GM23338 (cell line): ENCODE results near the gene SYNPO. TPM values are rescaled to one million over a fixed set of nuclear protein-coding genes. Genes with fewer than 3 reads are reported as not detected.

Experiments
- ATAC-seq: fragments of 200-7000 bp; cut with Tn5 transposase; 3 replicates; pipeline ENCODE4 v1.9.1; 2020
- DNase-seq: peaks from one replicate; pipeline ENCODE4 v3.0.0-alpha.2; 2015; ENCODE audit warnings: low spot score
- H2AFZ ChIP-seq: fragments of 200-600 bp; sonication (generic); 2 replicates; pipeline ENCODE4 v1.8.0; 2016; ENCODE audit warnings: antibody characterized with exemption, mild to moderate bottlenecking, moderate library complexity
- H3F3A ChIP-seq: fragments of 200-600 bp; sonication (generic); replicated peaks from 2 replicates; pipeline ENCODE4 v1.8.0; 2017; ENCODE audit warnings: antibody characterized with exemption, mixed run types, low read depth
- H3K27ac ChIP-seq: fragments of 200-600 bp; sonication (generic); 2 replicates; pipeline ENCODE4 v1.6.1; 2016; ENCODE audit warnings: low read depth
- H3K27me3 ChIP-seq: fragments of 200-600 bp; sonication (generic); 2 replicates; pipeline ENCODE4 v1.8.0; 2016; ENCODE audit warnings: mild to moderate bottlenecking, mixed run types, moderate library complexity; ENCODE audit not compliant: insufficient read depth
- H3K36me3 ChIP-seq: fragments of 200-600 bp; sonication (generic); 2 replicates; pipeline ENCODE4 v1.8.0; 2016; ENCODE audit warnings: mild to moderate bottlenecking; ENCODE audit not compliant: insufficient read depth
- H3K4me1 ChIP-seq: fragments of 200-600 bp; sonication (generic); 2 replicates; pipeline ENCODE4 v1.8.0; 2016; ENCODE audit warnings: mild to moderate bottlenecking, moderate library complexity; ENCODE audit not compliant: insufficient read depth
- H3K4me2 ChIP-seq: fragments of 200-600 bp; sonication (generic); 2 replicates; pipeline ENCODE4 v1.7.1; 2017; ENCODE audit warnings: mixed run types
- H3K4me3 ChIP-seq: fragments of 200-600 bp; sonication (generic); 2 replicates; pipeline ENCODE4 v1.6.1; 2016; ENCODE audit warnings: mixed run types
- H3K79me2 ChIP-seq: fragments of 200-600 bp; sonication (generic); replicated peaks from 2 replicates; pipeline ENCODE4 v1.8.0; 2017; ENCODE audit warnings: mild to moderate bottlenecking; ENCODE audit not compliant: insufficient read depth
- H3K9me2 ChIP-seq: fragments of 200-600 bp; sonication (generic); 2 replicates; pipeline ENCODE4 v1.8.0; 2017; ENCODE audit not compliant: insufficient read depth
- H4K20me1 ChIP-seq: fragments of 200-600 bp; sonication (generic); replicated peaks from 2 replicates; pipeline ENCODE4 v1.8.0; 2017; ENCODE audit warnings: mild to moderate bottlenecking; ENCODE audit not compliant: insufficient read depth
- H3K27ac Mint-ChIP-seq: 2 replicates; pipeline ENCODE4 v1.8.0; 2020; ENCODE audit warnings: inconsistent platforms, mild to moderate bottlenecking, moderate library complexity, mixed read lengths
- H3K27me3 Mint-ChIP-seq: 3 replicates; pipeline ENCODE4 v1.8.0; 2022; ENCODE audit warnings: low read depth, mild to moderate bottlenecking, moderate library complexity, mixed read lengths, inconsistent platforms; ENCODE audit not compliant: insufficient read depth, poor library complexity
- H3K36me3 Mint-ChIP-seq: 3 replicates; pipeline ENCODE4 v1.8.0; 2021; ENCODE audit warnings: low read depth, mild to moderate bottlenecking, inconsistent platforms, moderate library complexity, mixed read lengths
- H3K4me1 Mint-ChIP-seq: 3 replicates; pipeline ENCODE4 v1.8.0; 2020; ENCODE audit warnings: mild to moderate bottlenecking, inconsistent platforms, mixed read lengths
- H3K4me3 Mint-ChIP-seq: 3 replicates; pipeline ENCODE4 v1.8.0; 2021; ENCODE audit warnings: moderate library complexity, mild to moderate bottlenecking, inconsistent platforms, mixed read lengths
- H3K9me3 Mint-ChIP-seq: 3 replicates; pipeline ENCODE4 v1.8.0; 2020; ENCODE audit warnings: moderate library complexity, mild to moderate bottlenecking, inconsistent platforms, mixed read lengths
- CREB1 ChIP-seq: fragments of 250-450 bp; sonication (Bioruptor Pico); IDR thresholded peaks from 2 replicates; pipeline ENCODE4 v1.5.0; 2020; ENCODE audit warnings: low read depth, mild to moderate bottlenecking, moderate library complexity
- ETS1 ChIP-seq: IDR thresholded peaks from 2 replicates; pipeline ENCODE4 v1.6.1; 2016; ENCODE audit warnings: antibody characterized with exemption
- EZH2 ChIP-seq: fragments of 200-600 bp; sonication (generic); IDR thresholded peaks from one replicate; pipeline ENCODE4 v1.8.0; 2017; ENCODE audit warnings: antibody characterized with exemption, mild to moderate bottlenecking, low read depth; ENCODE audit not compliant: unreplicated experiment
- EZH2phosphoT487 ChIP-seq: fragments of 200-600 bp; sonication (generic); IDR thresholded peaks from one replicate; pipeline ENCODE4 v1.8.1; 2018; ENCODE audit warnings: antibody characterized with exemption; ENCODE audit not compliant: unreplicated experiment
- JUNB ChIP-seq: IDR thresholded peaks from one replicate; pipeline ENCODE4 v1.6.1; 2016; ENCODE audit warnings: antibody characterized with exemption; ENCODE audit not compliant: unreplicated experiment
- NANOG ChIP-seq: IDR thresholded peaks from 2 replicates; pipeline ENCODE4 v1.6.1; 2016; ENCODE audit warnings: antibody characterized with exemption, borderline replicate concordance
- POLR2AphosphoS5 ChIP-seq: IDR thresholded peaks from 2 replicates; pipeline ENCODE4 v1.6.1; 2016; ENCODE audit warnings: antibody characterized with exemption, low read depth
- REST ChIP-seq: IDR thresholded peaks from one replicate; pipeline ENCODE4 v1.6.1; 2018; ENCODE audit warnings: antibody characterized with exemption; ENCODE audit not compliant: unreplicated experiment
- STAT1 ChIP-seq: IDR thresholded peaks from one replicate; pipeline ENCODE4 v1.6.1; 2016; ENCODE audit warnings: antibody characterized with exemption; ENCODE audit not compliant: unreplicated experiment
- ZNF114 ChIP-seq: fragments of 250-450 bp; sonication (Bioruptor Pico); IDR thresholded peaks from 2 replicates; pipeline ENCODE4 v1.5.0; 2020; ENCODE audit warnings: mild to moderate bottlenecking, moderate library complexity
- ZNF331 ChIP-seq: fragments of 250-450 bp; sonication (Bioruptor Pico); IDR thresholded peaks from 2 replicates; pipeline ENCODE4 v1.5.0; 2020; ENCODE audit warnings: low read depth, mild to moderate bottlenecking, moderate library complexity
- ZNF462 ChIP-seq: fragments of 250-450 bp; sonication (Bioruptor Pico); IDR thresholded peaks from 2 replicates; pipeline ENCODE4 v1.5.0; 2020; ENCODE audit warnings: mild to moderate bottlenecking, moderate library complexity
- polyA plus RNA-seq: library from polyadenylated mRNA; unstranded; fragments of >200 nt; fragmentation: Nextera tagmentation; extraction: Ambion mirVana; gene quantifications from 2 replicates; pipeline ENCODE4 v1.2.1, GENCODE V29; 2016
- total RNA-seq: library from RNA; depleted of rRNA; stranded (reverse); fragments of >200 nt; shearing (Covaris generic); gene quantifications from 2 replicates; pipeline ENCODE4 v1.2.3, GENCODE V29; 2014
- TF ChIP-seq, protein P1 (sequence below), 2 experiments: fragments of 200-600 bp in 1 of 2; sonication (generic) in 1 of 2; conservative IDR thresholded peaks; 2 replicates each; pipeline versions ENCODE4 v1.5.1 to v1.6.1; 2016 to 2017; ENCODE audit warnings: antibody characterized with exemption in 2 of 2, low read depth in 2 of 2, mild to moderate bottlenecking in 2 of 2, moderate library complexity in 1 of 2

Gene SYNPO
- total and polyA plus RNA-seq, 2 experiments from 2014 or later: 0.16 to 1.3 TPM

DNA sequence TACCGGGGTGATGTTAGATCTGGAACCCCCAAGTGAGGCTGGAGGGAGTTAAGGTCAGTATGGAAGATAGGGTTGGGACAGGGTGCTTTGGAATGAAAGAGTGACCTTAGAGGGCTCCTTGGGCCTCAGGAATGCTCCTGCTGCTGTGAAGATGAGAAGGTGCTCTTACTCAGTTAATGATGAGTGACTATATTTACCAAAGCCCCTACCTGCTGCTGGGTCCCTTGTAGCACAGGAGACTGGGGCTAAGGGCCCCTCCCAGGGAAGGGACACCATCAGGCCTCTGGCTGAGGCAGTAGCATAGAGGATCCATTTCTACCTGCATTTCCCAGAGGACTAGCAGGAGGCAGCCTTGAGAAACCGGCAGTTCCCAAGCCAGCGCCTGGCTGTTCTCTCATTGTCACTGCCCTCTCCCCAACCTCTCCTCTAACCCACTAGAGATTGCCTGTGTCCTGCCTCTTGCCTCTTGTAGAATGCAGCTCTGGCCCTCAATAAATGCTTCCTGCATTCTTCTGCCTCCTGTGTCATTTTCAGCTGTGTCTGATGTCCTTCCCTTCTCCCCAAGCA is 18.3 kb downstream of the SYNPO start:
- no peaks in the 10 kb centered on the region for H3K36me3 Mint-ChIP-seq
- TF ChIP-seq EZH2phosphoT487: no peak
- TF ChIP-seq JUNB: no peak
- no peak for TF ChIP-seq CREB1 (CRISPR knock-in tag)
- TF ChIP-seq EZH2: no peak
- TF ChIP-seq ZNF114 (CRISPR knock-in tag): no peak
- no peak for TF ChIP-seq ZNF331
- no peak for TF ChIP-seq ETS1
- TF ChIP-seq NANOG: no peak
- no peak for TF ChIP-seq STAT1
- no peak for TF ChIP-seq ZNF462
- TF ChIP-seq, protein P1, sequence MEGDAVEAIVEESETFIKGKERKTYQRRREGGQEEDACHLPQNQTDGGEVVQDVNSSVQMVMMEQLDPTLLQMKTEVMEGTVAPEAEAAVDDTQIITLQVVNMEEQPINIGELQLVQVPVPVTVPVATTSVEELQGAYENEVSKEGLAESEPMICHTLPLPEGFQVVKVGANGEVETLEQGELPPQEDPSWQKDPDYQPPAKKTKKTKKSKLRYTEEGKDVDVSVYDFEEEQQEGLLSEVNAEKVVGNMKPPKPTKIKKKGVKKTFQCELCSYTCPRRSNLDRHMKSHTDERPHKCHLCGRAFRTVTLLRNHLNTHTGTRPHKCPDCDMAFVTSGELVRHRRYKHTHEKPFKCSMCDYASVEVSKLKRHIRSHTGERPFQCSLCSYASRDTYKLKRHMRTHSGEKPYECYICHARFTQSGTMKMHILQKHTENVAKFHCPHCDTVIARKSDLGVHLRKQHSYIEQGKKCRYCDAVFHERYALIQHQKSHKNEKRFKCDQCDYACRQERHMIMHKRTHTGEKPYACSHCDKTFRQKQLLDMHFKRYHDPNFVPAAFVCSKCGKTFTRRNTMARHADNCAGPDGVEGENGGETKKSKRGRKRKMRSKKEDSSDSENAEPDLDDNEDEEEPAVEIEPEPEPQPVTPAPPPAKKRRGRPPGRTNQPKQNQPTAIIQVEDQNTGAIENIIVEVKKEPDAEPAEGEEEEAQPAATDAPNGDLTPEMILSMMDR (conservative IDR thresholded peaks at IDR 0.05; ENCODE audit: low read depth in 2 of 2): no peak
- no peak for TF ChIP-seq REST
- TF ChIP-seq POLR2AphosphoS5: no peak
- ATAC-seq (no peak), DNase-seq (no peak)
- no peak overlapping the region for H3K27ac ChIP-seq
- H3K27me3 ChIP-seq: peaks cover 3% of the 10 kb centered on the region; the same call in 1 of the 2 replicates
- H3K79me2 ChIP-seq: no peaks in the 10 kb centered on the region
- no peak overlapping the region for H3K4me3 Mint-ChIP-seq
- peaks cover 25% of the 10 kb centered on the region for H3K27me3 Mint-ChIP-seq
- no peaks in the 10 kb centered on the region for H3K36me3 ChIP-seq
- no peaks in the 10 kb centered on the region for H3K9me2 ChIP-seq
- H3K4me1 Mint-ChIP-seq: peaks cover 29% of the 10 kb centered on the region
- no peaks in the 10 kb centered on the region; the same call in 1 of the 2 replicates for H3K4me1 ChIP-seq
- H2AFZ ChIP-seq: no peak overlapping the region
- H3F3A ChIP-seq: 0 out of 2 replicates have a peak, but pooled peaks cover 5% of the 10 kb centered on the region
- no peak overlapping the region for H3K4me3 ChIP-seq
- no peak overlapping the region for H3K27ac Mint-ChIP-seq
- no peak overlapping the region for H3K4me2 ChIP-seq
- no peaks in the 10 kb centered on the region for H4K20me1 ChIP-seq
- no peaks in the 10 kb centered on the region for H3K9me3 Mint-ChIP-seq
